NCI-H345 treated with DMSO at 0.1 percent for 48 hours (cell line): ENCODE data around the gene DEDD2.

Experiments
- DNase-seq: peaks from one replicate; lab custom pipeline; 2025; ENCODE audit not compliant: unreplicated experiment; lab: John Stamatoyannopoulos, UW

Gene DEDD2

DNA sequence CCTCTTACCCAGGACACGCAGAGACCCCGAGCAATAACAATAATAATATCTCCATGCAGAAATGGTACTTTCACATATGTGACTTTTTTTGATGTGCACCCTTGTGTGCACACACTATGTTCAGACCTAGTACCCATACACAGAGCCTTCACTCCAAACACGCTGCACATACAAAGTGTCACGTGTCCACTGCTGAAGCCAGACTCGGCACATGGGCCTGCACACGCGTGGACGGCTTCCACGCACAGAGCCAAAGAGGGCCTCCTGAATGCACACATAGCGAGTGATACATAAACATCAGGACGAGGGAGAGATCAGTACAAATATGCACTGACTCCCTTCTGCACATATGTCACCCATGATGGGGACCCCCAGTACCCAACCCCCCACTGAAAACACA, 43.3 kb downstream of the DEDD2 start:
- DNase-seq, result no peak

DNA sequence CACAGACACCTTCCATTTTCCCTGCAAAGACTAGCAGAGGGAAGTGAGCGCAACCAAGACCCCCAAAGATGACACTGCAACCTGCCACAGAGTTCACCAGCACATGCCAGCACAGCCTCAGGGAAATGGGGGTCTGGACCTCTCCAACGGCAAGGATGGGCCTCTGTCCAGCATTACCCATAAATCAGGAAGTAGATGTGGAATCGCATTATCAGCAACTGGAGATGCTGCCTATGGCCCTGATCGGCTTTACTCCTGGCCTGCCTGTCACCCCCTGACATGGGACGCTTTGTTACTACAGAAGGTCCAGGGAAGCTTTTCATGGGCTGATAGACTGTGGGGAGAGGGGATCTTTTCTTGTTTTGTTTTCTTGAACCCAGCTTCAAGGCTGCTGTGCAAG, 43.8 kb downstream of the DEDD2 start:
- no peak for DNase-seq

DNA sequence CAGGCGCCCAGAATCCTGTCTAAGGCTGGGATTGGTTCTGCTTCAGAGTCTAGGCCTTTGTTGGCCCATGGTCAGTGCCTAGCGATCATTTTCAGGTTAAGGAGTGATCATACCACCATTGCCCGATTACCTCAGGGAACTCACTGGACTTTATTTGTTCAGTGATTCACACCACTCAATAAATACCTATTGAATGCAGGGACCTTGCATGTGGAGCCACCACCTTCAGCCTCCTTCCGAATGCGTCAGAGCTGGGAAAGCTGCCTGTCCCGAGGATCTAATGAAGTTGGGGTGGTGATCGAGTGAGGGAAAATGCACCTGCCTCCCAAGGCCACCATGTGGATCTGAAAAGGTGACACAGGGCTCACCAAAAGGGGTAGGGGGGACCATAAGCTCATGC, 45.2 kb downstream of the DEDD2 start:
- DNase-seq, result no peak

DNA sequence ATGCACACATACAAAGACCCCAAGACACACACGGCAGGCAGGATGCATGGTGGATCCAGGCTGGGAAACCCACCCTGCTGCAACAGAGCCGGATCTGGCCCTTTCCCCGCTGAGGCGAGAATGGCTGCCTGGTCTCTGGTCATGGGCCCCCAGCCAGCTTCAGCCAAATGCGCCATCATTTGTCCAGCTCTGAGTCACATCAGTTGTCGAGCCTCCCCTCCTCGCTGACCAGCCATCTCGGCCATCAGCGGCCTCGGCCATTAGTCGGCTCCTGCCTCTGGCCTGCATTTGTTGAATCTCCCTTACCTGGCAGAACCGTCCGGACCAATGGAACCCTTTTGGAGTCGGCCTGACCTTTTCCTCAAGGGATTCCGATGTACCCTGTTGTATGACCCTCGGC, 46.8 kb downstream of the DEDD2 start:
- no peak for DNase-seq

DNA sequence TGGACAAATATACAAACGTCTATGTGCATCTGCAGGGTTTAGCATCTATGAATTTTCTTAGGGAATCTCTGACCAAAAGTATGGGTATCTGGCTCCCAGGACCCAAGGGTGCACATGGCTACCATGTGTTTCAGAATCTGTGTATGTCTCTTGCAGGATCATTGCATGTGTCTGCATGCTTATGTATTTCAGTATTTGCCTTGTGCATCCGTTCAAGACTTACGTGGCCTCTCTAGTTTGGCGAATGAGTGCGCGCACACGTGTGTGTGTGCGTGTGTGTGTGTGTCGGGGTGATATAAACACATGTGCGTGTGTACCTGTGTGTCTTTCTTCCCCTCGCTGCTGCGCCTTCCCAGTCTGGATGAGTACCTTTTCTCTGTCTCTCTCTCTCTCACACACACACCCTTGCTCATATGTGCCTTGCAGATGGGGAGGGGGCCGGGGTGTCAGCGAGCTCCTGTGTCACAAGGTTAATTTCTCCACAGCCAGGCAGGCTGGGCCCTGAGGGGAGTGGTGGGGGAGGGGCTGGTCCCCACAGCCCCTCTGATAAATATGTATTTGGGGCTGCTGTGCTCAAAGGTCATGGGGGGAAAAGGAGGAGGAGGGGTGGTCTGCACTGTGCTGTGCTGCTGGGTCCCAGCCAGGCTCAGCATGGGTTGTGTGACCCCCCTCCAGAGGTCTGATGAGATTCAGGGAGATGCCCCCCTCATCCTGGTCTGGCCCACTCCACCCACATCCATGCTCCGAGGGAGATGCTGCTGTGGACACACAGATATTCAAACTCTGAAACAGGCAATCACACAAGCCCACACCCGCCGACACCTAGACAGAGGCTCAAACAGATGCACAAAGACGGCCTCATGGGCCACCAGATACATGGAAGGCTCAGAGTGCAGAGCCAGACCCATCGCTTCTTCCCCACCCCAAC, 47.7 kb downstream of the DEDD2 start:
- no peak for DNase-seq

DNA sequence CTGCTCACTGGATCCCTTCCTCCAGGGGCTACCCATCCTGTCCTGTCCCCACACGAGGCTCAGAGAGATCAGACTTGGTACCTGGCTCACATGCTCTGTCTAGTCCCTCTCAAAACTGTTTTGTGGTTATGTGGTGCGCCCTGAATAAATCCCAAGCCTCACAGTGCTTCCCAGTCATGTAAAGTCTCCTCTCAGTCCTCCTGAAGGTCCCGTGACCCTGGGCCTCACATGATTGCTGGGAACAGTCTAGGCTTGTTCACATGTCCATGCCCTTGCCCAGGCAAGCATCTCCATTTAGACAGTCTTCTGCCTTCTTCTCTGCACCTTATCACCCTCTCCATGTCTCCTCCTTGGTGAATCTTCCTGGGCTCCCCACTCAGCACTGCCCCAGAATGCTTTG, 49.3 kb downstream of the DEDD2 start:
- DNase-seq, result no peak

DNA sequence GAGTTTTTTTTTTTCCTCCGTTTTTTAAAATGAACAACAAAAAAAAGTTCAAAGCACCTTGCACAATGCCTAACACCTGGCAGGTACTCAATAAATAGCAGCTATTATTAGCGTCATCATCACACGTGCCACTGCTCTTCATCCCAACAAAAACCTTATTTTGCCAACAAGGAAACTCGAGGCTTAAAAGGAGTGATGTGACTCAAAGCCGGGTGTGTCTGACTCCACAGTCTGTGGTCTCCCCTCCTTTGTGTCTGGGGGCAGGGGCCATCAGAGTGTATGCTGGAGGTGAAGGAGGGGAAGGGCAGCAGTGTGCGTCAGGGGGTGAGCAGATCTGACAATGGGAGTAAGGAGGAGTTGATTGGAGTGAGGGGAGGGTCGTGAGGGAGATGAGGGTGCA, 51.2 kb downstream of the DEDD2 start:
- DNase-seq, result no peak

DNA sequence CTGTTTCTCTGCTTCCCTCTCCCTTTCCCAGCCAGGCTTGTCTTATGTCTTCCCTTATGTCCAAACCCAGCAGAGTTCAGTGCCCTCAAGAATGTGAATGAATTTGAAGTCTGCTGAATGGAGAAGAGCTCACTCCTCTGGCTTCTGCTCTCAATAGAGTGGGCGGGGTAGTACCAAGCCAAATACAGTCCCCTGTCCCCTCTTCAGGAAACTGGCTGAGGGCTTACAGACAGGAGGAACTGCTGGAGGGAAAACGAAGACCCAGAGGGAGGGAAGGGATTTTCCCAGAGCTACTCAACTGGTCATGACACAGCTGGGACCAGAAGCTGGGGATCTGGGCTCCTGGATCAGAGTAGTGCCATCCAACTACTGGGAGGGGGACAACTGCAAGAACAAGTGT, 52.3 kb downstream of the DEDD2 start:
- no peak for DNase-seq

DNA sequence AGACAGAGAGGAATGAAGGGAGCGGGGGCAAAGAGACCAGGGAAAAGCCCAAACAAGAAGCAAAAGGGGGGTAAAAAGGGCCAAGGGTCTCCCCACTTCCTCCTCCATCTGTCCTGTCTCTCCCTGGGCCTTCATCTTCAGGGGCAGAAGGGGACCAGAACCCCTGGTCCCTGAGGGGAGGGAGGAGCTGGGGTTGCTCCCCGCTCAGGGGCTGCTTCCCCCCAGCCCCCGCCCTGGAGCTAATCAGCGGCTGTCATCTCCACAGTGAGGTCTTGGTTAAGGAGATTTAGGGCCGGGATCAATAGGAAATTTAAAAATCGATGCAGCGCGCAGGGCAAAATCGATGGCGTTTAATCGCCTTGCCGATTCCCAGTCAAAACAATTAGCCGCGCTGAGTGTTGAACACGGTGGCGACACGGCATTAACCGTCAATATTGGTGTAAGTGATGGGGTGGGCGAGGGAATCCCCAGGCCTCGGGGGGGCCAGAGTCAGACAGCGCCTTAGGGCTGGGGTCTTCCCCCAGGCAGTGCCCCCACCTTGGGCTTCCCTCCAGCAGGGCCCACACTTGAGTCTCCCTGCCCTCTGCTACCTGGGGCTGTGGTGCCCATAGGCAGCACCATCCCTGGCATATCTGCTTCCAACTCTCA, 55.7 kb downstream of the DEDD2 start:
- DNase-seq, result no peak

DNA sequence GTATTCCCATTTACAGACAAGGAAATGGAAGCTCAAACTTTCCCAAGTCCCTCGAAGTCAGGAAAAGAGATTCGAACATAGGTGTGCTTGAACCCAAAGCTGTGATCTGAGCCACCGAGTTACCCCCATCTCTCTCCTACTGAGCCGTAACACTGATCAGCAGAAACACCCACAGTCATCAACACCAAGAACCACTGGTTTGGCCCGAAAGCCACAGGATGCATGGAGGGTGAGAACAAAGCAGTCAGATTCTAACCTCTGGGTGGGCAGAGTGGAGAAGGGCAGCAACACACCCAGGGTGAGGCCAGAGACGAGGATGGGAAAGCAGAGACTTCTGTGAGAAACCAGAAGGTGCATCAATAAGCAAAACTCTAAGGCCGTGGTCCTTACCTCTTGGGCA, 57.5 kb downstream of the DEDD2 start:
- no peak for DNase-seq

DNA sequence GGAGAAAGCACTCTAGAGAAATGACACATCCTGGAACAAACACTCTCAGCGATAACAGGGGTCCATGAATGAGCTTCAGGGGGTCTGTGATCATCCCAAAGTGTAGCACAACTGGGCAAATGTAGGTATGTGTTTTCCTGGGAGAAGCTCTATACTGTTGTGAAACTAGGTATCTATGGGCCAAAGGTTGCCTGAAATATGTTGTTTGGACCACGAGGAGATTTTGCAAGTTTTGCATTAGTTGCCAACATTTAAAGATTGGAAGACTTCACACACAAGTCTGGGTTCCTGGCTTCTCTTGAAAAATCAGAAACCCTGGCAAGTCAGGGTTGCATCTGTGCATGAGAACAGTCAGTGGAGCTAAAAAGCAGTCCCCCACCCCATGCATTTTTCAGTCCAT, 58.6 kb downstream of the DEDD2 start:
- no peak for DNase-seq

DNA sequence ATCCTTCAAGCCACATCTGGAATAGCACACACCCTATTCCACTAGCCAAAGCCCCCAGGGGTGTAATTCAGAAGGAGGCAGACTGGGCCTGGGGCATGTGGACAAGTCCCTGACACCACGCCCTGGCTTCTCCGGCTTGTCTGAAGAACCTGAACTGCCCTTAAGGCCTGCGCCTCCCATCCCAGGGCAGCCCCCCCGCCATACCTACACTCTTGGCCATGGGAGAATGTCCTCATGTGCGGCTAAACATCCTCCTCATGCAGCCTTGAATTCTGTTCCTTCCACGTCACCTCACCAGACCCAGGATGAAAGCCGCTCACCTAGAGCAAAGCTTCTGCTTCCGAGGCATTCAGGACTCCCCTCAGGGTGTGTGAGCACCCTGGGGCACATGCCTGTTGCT, 60.9 kb downstream of the DEDD2 start:
- no peak for DNase-seq

DNA sequence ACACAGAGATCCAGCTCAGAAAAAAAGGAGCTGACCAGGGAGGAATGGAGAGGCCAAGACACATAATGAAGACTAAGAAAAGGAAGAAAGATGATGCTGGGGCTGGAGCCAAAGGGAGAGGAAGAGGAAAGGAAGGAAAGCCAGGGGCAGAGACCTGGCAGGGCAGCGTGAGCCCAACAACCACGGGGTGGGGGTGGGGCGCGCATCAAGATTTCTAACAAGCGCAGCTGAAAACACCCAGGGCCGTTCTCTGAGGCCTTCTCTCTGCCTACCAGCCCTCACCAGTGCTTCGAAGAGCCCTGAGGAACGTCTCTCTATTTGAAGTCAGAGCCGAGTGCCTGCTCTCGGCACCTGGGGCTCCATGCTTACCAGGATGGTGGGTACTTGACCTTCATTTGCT, 61.7 kb downstream of the DEDD2 start:
- no peak for DNase-seq

DNA sequence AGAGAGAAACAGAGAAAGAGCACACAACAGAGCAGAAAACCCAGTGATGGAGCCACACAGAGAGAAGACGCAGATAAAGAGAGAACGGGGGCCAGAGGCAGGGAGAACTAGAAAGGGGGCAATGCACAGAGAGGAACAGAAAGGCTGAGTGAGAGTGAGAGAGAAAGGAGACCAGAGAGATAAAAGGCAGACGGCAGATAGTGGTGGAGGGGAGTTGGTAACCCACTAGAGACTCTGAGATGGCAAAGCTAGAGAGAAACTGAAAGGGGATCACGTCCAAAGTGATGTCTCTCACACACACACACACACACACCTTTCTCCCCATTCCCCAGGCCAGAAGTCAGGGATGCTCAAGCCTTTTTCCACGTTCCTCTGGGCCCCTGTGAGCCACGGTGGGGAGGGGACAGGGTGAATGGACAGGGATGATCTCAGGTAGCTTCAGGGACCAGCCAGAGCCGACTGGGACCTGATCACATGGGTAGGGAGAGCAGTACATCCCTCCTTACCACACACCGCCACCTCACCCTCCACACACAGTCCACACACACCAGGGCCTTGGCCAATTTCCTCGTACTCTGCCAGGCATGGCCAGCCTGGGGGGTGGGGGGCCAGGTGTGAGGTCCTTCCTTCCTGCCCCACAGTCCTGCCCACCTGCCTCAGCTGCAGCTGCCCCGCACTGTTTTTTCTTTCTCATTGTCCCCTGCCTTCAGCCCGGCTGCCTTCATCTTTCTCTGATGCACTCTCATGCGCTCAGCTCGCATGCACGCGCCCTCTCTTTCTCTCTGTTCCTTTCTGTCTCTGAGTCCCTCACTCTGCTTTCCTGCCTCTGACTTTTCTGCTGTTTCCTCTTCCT, 62.8 kb downstream of the DEDD2 start:
- no peak for DNase-seq

DNA sequence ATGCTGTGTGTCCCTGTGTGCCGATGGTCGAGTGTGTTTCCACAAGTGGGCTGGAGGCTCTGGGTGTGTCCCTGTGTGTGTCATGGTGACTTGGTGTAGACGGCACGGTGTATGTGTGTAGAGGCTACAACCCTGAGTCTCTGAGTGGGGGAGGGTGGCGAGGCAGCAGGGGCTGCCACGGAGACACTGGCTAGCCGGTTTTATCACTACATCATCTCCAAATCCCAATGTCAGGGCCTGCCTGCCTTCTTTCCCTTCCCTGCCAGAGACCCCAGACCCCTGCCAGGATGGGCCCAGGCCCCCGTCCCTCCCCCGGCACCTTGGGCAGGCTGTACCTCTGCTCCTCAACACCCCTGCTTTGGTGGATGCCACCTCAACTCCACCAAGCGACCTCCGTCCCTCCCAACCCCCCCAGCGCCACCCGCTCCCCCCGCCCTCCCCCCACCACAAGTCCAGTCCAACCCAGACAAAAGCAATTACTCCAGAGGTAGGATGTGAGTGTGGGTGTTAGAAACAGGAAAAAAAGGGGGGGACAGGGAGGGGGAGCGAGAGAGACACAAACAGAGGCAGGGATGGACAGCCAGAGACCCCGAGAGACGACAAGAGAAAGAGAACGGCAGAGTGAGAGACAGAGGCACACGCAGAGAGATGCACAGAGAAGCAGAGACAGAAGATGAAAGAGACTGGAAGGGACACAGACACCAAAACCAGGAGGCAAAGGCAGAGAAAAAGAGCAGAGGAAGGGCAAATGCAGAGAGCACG, 63.6 kb downstream of the DEDD2 start:
- no peak for DNase-seq

DNA sequence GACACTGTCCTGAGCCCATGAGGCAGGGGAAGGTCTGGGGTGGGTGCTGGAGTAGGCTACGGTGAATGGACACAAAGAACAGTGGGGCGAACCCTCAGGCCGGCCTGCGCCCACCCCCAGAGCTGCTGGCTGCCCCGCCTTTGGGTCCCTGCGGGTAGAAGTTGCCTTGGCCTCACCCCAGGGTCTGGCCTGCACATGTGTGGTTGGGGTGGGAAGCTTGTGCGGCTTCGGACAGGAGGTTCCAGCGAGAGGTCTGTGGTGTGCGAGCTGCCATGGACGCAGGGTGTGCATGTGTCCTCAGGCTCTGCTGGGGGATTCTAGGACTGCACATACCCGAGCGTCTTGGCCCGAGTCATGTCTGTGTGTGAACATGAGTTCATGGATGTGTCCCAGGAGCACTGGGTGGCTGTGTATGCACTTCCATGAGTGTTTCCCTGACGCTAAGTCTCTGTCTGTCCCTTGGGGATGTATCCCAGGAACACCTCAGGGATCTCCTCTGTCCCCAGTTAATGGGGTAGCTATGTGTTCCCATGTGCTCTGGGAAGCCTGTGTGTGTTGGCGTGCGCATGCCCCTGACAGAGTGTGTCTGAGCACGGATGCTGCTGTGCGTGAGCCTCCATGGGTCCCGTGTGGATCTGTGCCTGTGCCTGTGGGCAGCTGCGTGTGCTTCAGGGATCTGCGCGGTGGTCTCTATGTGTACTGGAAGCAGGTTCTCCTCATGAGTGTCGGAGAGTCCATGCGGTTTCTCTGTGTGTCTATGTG, 64.4 kb downstream of the DEDD2 start:
- no peak for DNase-seq

DNA sequence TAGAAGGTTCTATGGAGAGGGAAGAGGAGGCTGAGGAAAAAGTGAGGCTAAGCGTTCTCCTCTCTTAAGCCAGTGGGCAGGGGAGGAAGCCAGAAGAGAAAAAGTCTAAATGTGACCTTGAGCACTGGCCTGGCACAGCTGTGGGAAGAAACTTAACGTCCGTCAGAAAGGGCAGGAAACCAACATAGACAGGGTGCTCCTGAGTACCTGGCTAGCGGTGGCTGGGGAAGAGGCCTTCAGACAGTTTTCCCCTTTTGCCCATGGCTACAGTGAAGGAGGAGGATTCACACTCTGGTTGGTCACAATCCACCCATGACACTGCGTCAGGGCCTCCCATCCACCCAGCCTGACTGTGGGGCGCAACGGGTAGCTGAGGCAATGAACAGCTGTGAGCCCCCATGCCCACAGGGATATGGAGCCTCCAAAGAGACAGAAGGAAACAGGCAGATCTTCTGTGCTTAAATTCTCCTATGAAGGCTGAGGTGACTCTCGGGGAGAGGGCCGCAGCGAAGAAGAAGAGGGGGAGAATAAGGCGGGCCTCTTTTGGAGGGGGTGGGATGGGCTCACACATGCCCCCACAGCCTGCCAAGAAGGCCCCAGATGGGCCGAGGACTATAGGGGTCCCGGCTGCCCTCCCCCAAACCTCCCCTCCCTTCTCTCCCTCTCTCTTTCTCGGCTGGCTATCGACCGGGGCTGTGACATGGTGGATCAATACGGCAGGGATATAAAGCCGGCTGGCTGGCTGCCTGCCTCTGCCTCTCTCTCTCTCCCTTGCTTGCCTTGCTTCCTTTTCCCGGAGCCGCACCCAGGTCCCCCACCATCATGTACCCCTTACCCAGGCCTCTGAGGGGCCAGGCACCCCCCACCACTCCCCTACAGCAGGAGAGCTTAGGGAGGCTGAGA, 65.4 kb downstream of the DEDD2 start:
- DNase-seq, result no peak

DNA sequence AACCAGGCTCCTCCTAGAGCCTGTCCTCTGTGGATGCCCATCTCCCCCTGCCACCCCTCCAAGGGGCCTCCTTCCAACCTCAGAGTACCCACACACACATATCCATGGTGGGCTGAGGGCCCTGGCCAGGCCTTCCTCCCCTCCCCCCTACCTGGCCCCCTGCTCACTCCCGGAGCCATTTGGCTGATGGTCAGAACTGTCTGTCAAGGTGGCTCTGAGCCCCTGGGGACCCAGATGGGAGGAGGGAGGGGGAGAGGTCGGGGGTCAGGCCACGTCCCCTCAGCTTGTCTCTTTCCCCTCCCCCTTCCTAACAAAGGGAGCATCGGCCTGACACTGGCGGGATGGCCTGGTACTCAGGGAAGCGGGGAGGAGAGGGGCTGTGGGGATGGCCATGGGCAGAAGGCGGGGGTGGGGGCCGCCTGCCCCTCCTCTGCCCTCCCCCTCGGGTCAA, 66.5 kb downstream of the DEDD2 start:
- DNase-seq, result no peak

DNA sequence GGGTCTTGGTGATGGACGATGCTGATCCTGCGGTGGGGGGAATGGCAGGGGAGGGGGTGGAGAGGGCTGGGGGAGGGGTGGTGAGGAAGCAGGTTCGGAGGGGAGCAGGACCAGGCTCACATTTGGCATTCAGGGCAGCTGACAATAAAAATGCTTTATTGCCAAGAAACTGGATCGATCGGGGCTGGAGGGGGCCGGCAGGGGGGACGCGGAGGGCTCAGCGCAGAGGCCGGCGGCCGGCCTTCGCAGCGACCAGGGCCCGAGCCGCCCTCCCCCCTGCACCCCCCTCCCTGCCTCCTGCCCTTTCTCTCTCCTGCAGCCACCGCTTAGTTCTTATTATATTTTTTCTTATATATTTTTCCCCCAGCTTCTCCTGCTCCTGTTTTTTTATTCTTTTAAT, 67.1 kb downstream of the DEDD2 start:
- DNase-seq, result no peak
